Stomach (tissue), 9 donors: ENCODE measurements around the gene ELF1. TPM values are rescaled to one million over a fixed set of nuclear protein-coding genes. Genes with fewer than 3 reads are reported as not detected.

ENCODE experiments used
- DNase-seq, 2 donors: peaks; one replicate each; pipeline versions ENCODE4 v3.0.0 to v3.0.0-alpha.2; 2013 to 2019
- H3K27ac ChIP-seq, 5 donors: fragments of 200-600 bp in 4 of 5; sonication (generic) in 4 of 5; one replicate each; pipeline ENCODE4 v1.5.1; 2013 to 2019; ENCODE audit warnings: mild to moderate bottlenecking in 1 of 5, moderate library complexity in 1 of 5
- H3K27me3 ChIP-seq, 3 donors: fragments of 200-600 bp; sonication (generic); one replicate each; pipeline ENCODE4 v1.5.1; 2017 to 2019; ENCODE audit warnings: mixed run types in 1 of 3
- H3K36me3 ChIP-seq, 4 donors: fragments of 200-600 bp; sonication (generic); 1 replicate in 3 of 4; 2 replicates in 1 of 4; pipeline ENCODE4 v1.5.1; 2016 to 2019
- H3K4me1 ChIP-seq, 4 donors: fragments of 200-600 bp; sonication (generic); one replicate each; pipeline ENCODE4 v1.5.1; 2016 to 2019
- H3K4me3 ChIP-seq, 4 donors: fragments of 200-600 bp; sonication (generic) in 3 of 4; one replicate each; pipeline ENCODE4 v1.5.1; 2016 to 2019; ENCODE audit warnings: mild to moderate bottlenecking in 1 of 4
- H3K9me3 ChIP-seq, 4 donors: fragments of 200-600 bp; sonication (generic); one replicate each; pipeline ENCODE4 v1.5.1; 2016 to 2019
- EP300 ChIP-seq: sonication (generic); formaldehyde crosslinking; IDR thresholded peaks from one replicate; pipeline ENCODE4 v1.6.1; 2017; ENCODE audit warnings: antibody characterized with exemption
- POLR2A ChIP-seq, 4 donors: fragments of 450-650 bp; IDR thresholded peaks; one replicate each; pipeline ENCODE4 v1.6.1; 2016; ENCODE audit warnings: antibody characterized with exemption in 4 of 4, control low read depth in 2 of 4, mild to moderate bottlenecking in 1 of 4, moderate library complexity in 1 of 4
- POLR2AphosphoS5 ChIP-seq, 3 donors: sonication (generic); formaldehyde crosslinking; IDR thresholded peaks; one replicate each; pipeline ENCODE4 v1.6.1; 2016; ENCODE audit warnings: antibody characterized with exemption in 3 of 3
- WGBS, 5 donors: extraction: QIAGEN DNeasy Blood & Tissue Kit in 3 of 5; methylation state at CpG; one replicate each; pipeline versions ENCODE4 v1.1.5 to v1.1.7; 2013 to 2018; 5-methylcytosine and 5-hydroxymethylcytosine counted together
- intact Hi-C: fragments of 100-400 bp; cut with DNase I; formaldehyde crosslinking; loops from one replicate; pipeline ENCODE4 v1.15.1; 2023; ENCODE audit warnings: low total_unique reads
- polyA plus RNA-seq, 3 donors: library from polyadenylated mRNA; stranded (reverse); fragments of 200-250 nt; gene quantifications; one replicate each; pipeline ENCODE4 v1.2.3, GENCODE V29; 2013
- total RNA-seq, 5 donors: library from RNA; depleted of rRNA; stranded (reverse); fragments of >200 nt; gene quantifications; one replicate each; pipeline versions ENCODE4 v1.1.0 to v1.2.3, GENCODE V29; 2014 to 2016
- TF ChIP-seq, protein P1 (sequence below), 7 experiments: fragments of 450-650 bp in 4 of 7; fragments of 200-600 bp in 3 of 7; sonication (generic) in 3 of 7; IDR thresholded peaks; one replicate each; pipeline ENCODE4 v1.5.1; 2016 to 2019; ENCODE audit warnings: antibody characterized with exemption in 7 of 7, control low read depth in 2 of 7, mild to moderate bottlenecking in 1 of 7
- donor health status: healthy with polysubstance abuse.
- donor health status: Bipolar disorder and iron deficiency.
- donor health status: healthy.

The ELF1 gene
- total and polyA plus RNA-seq, 8 donors: 10.9 to 113 (median 36.2) TPM

GRCh38 chr13:41034382-41034781, 15.3 kb upstream of the ELF1 start:
- peaks cover 6 to 44% (median 20%) of the 10 kb centered on the region in 4 donors for H3K4me1 ChIP-seq
- H3K9me3 ChIP-seq: no peaks in the 10 kb centered on the region
- peaks cover 0 to 4% (median 0%) of the 10 kb centered on the region in 4 donors for H3K36me3 ChIP-seq
- intact Hi-C loops: no loop called here
- no peaks in the 10 kb centered on the region for H3K27me3 ChIP-seq
- WGBS, 5 donors: 81 to 85% (median 83%) methylated on average over 4 of the region's 4 CpGs
- no peak overlapping the region for H3K27ac ChIP-seq
- no peak for DNase-seq
- no peak overlapping the region for H3K4me3 ChIP-seq
- TF ChIP-seq, protein P1, sequence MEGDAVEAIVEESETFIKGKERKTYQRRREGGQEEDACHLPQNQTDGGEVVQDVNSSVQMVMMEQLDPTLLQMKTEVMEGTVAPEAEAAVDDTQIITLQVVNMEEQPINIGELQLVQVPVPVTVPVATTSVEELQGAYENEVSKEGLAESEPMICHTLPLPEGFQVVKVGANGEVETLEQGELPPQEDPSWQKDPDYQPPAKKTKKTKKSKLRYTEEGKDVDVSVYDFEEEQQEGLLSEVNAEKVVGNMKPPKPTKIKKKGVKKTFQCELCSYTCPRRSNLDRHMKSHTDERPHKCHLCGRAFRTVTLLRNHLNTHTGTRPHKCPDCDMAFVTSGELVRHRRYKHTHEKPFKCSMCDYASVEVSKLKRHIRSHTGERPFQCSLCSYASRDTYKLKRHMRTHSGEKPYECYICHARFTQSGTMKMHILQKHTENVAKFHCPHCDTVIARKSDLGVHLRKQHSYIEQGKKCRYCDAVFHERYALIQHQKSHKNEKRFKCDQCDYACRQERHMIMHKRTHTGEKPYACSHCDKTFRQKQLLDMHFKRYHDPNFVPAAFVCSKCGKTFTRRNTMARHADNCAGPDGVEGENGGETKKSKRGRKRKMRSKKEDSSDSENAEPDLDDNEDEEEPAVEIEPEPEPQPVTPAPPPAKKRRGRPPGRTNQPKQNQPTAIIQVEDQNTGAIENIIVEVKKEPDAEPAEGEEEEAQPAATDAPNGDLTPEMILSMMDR (IDR thresholded peaks at IDR 0.05): no peak
- TF ChIP-seq POLR2AphosphoS5 (IDR thresholded peaks at IDR 0.05) (no peak), EP300 (no peak), POLR2A (IDR thresholded peaks at IDR 0.05) (no peak)

GRCh38 chr13:41032691-41033376, 13.7 kb upstream of the ELF1 start:
- no peak overlapping the region for H3K4me3 ChIP-seq
- H3K27me3 ChIP-seq: no peaks in the 10 kb centered on the region
- 34 to 63% (median 45%) methylated on average over 2 of the region's 2 CpGs for WGBS, 5 donors
- peaks cover 6 to 57% (median 28%) of the 10 kb centered on the region in 4 donors for H3K4me1 ChIP-seq
- no peak overlapping the region for H3K27ac ChIP-seq
- intact Hi-C loops: no loop called here
- no peak for TF ChIP-seq EP300
- TF ChIP-seq POLR2AphosphoS5 (IDR thresholded peaks at IDR 0.05): no peak
- no peak for TF ChIP-seq POLR2A (IDR thresholded peaks at IDR 0.05)
- TF ChIP-seq, protein P1 (IDR thresholded peaks at IDR 0.05): no peak
- H3K36me3 ChIP-seq: peaks cover 0 to 5% (median 0%) of the 10 kb centered on the region in 4 donors
- no peak for DNase-seq
- H3K9me3 ChIP-seq: no peaks in the 10 kb centered on the region

DNA sequence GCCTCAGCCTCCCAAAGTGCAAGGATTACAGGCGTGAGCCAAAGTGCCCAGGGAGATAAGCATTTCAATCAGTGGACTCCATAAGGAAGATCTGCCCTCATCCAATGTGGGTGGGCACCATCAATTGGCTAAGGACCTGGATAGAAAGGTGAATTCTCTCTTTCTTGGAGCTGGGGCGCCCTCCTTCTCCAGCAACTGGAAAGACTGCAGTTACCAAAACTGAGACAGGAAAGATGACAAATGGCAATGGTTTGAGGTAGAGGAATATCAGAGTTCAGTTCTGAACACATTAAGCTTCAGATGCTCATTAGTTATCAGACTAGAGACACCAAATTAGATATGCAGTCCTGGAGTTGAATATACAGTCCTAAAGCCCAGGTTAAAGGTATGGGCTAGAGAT, 10.5 kb upstream of the ELF1 start:
- H3K4me3 ChIP-seq: no peak overlapping the region
- peaks cover 8 to 78% (median 46%) of the 10 kb centered on the region in 4 donors for H3K4me1 ChIP-seq
- peaks cover 0 to 14% (median 0%) of the 10 kb centered on the region in 4 donors for H3K36me3 ChIP-seq
- 72 to 100% (median 91%) methylated on average over 2 of the region's 2 CpGs for WGBS, 5 donors
- no peak for DNase-seq
- TF ChIP-seq EP300 (no peak), POLR2AphosphoS5 (IDR thresholded peaks at IDR 0.05) (no peak), POLR2A (IDR thresholded peaks at IDR 0.05) (no peak)
- TF ChIP-seq, protein P1 (IDR thresholded peaks at IDR 0.05): no peak
- H3K27ac ChIP-seq: no peak overlapping the region
- H3K27me3 ChIP-seq: no peaks in the 10 kb centered on the region
- no peaks in the 10 kb centered on the region for H3K9me3 ChIP-seq
- intact Hi-C loops: no loop called here

DNA sequence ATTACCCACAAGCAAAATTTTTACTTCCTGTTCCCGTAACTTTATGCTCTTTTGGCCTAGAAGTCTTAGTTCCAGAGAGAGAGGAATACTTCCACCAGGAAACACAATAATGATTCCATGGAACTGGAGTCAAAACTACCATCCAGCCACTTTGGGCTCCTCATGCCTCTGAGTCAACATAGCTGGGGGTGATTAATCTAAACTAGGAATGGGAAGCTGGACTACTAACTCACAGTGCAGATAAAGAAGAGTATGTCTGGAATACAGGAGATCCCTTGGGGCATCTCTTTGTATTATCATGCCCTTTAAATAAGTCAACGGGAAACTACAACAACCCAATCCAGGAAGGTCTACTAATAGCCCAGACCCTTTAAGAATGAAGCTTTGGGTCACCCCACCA, 8.9 kb upstream of the ELF1 start:
- Histone ChIP-seq H3K27ac (no peak overlapping the region), H3K9me3 (no peaks in the 10 kb centered on the region), H3K4me1 (peaks cover 8 to 78% (median 47%) of the 10 kb centered on the region in 4 donors), H3K4me3 (no peak overlapping the region), H3K27me3 (no peaks in the 10 kb centered on the region), H3K36me3 (peaks cover 0 to 14% (median 0%) of the 10 kb centered on the region in 4 donors)
- no peak for TF ChIP-seq EP300
- no peak for TF ChIP-seq POLR2AphosphoS5 (IDR thresholded peaks at IDR 0.05)
- TF ChIP-seq, protein P1 (IDR thresholded peaks at IDR 0.05): no peak
- TF ChIP-seq POLR2A (IDR thresholded peaks at IDR 0.05): no peak
- 68 to 93% (median 89%) methylated on average over 2 of the region's 2 CpGs for WGBS, 5 donors
- intact Hi-C loops: no loop called here
- no peak for DNase-seq
